ENCODE measurements around the gene COG5.

Gene COG5

DNA sequence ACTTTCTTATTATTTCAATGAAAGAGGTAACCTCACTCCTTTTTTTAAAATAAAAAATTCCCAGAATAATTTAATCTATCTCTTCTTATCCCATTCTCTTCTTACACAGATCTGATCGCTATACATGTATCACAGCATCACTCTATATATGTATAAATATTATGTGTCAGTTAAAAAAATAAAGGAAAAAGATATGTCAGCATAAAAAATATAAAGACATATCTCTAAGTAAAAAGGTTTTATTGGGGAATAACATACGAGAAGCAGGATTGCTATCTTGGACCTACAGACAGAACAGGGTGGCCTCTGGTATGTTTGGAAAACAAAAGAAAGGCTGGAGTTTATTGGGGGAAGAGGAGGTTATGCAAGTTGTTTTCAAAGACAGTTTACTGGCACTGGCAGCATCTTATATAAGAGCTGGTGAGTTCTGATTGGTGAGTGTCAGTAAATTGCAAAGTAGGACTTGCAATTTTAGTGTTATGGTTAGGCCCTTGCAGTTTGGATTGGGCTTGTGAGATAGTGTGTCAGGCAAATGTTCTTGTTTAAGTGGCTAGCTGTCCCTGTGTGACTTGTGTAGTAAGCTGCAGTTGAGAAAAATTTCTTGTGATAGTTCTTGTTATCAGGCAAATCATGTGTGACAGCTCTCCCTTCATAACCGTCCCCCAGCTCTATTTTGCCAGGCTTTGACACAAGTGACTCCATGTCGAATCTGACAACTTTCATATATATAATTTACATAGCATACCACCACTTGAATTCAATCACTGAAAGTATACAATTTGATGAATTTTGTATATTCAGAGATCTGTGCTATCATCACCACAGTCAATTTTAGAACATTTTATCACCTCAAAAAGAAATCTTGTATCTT lies 276.7 kb downstream of the COG5 start:
- H3K4me3 ChIP-seq (ENCODE audit: low read depth, low read length): no peak overlapping the region
- in situ Hi-C loops (cut with HindIII; ENCODE audit: low sequenced_read_pairs): no loop called here
- no peak for DNase-seq (ENCODE audit: low read depth)
- TF ChIP-seq, protein P1, sequence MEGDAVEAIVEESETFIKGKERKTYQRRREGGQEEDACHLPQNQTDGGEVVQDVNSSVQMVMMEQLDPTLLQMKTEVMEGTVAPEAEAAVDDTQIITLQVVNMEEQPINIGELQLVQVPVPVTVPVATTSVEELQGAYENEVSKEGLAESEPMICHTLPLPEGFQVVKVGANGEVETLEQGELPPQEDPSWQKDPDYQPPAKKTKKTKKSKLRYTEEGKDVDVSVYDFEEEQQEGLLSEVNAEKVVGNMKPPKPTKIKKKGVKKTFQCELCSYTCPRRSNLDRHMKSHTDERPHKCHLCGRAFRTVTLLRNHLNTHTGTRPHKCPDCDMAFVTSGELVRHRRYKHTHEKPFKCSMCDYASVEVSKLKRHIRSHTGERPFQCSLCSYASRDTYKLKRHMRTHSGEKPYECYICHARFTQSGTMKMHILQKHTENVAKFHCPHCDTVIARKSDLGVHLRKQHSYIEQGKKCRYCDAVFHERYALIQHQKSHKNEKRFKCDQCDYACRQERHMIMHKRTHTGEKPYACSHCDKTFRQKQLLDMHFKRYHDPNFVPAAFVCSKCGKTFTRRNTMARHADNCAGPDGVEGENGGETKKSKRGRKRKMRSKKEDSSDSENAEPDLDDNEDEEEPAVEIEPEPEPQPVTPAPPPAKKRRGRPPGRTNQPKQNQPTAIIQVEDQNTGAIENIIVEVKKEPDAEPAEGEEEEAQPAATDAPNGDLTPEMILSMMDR (IDR thresholded peaks at IDR 0.05; ENCODE audit: low read depth, low read length, missing control alignments): no peak

DNA sequence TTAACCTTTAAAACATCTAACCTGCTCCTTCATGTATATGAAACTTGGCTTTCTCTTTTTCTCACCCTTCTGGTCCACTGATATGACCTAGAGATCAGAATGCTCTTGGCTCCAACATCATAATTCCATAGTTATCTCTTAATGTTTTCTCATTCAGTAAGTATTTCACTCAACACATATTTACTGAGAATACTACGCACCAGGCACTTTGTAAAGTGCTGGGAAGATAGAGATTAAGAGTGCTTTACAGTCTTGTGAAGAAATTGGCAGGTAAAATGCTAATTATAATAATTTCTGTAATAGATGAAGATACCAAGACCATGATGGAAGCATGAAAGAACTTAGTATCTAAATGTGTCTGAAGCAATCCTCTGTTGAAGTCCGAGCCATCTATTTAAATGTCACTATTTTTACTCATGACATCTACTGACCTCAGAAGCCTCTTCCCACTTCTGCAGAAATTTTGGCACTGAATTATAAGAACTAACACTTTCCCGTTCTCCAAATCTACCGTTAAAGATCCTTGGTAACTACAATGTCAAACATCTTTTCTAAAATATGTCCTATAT lies 278.7 kb downstream of the COG5 start:
- in situ Hi-C loops (cut with HindIII; ENCODE audit: low sequenced_read_pairs): no loop called here
- DNase-seq (ENCODE audit: low read depth): no peak
- TF ChIP-seq, protein P1 (IDR thresholded peaks at IDR 0.05; ENCODE audit: low read depth, low read length, missing control alignments): no peak
- no peak overlapping the region for H3K4me3 ChIP-seq (ENCODE audit: low read depth, low read length)

DNA sequence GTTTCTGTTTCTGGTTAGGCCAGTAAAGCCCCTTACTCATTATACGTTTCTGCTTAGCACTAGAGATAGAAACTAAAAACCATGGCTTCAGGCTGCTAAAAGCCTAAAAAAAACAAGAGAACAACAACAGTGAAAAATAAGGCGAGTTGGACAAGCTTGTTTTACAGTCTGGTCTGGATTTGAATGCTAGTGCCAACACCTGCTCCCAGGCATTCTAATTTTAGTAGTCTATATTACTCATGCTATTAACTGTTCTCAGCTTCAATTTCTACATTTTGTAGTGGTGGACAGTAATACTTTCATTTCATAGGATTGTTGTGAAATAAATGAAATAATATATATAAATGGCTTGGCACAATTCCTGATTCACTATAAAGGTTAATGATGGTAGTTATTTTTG lies 286.4 kb downstream of the COG5 start:
- in situ Hi-C loops (cut with HindIII; ENCODE audit: low sequenced_read_pairs): no loop called here
- DNase-seq (ENCODE audit: low read depth): no peak
- H3K4me3 ChIP-seq (ENCODE audit: low read depth, low read length): no peak overlapping the region
- TF ChIP-seq, protein P1 (IDR thresholded peaks at IDR 0.05; ENCODE audit: low read depth, low read length, missing control alignments): no peak

DNA sequence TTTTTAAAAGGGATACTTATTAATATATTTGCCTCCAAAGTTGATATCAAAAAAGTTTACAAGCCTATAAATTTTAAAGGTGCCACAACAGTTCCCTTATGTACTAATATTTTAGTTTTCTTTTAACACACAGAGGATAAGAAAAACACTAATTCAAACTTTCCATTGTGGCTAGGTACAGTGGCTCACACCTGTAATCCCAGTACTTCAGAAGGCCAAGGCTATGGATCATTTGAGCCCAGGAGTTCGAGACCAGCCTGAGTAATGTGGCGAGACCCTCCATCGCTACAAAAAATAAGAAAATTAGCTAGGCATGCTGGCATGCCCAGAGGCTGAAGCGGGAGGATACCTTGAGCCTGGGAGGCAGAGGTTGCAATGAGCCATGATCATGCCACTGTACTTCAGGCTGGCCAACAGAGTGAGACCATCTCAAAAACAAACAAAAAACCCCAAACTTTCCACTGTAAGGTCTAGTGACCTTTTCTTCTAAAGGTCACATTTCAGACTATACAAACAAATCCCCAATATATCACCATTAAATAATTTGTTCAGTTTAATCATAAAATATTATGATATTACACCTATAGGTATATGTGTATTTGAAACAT lies 287.4 kb downstream of the COG5 start:
- TF ChIP-seq, protein P1 (IDR thresholded peaks at IDR 0.05; ENCODE audit: low read depth, low read length, missing control alignments): no peak
- no peak overlapping the region for H3K4me3 ChIP-seq (ENCODE audit: low read depth, low read length)
- in situ Hi-C loops (cut with HindIII; ENCODE audit: low sequenced_read_pairs): no loop called here
- no peak for DNase-seq (ENCODE audit: low read depth)

DNA sequence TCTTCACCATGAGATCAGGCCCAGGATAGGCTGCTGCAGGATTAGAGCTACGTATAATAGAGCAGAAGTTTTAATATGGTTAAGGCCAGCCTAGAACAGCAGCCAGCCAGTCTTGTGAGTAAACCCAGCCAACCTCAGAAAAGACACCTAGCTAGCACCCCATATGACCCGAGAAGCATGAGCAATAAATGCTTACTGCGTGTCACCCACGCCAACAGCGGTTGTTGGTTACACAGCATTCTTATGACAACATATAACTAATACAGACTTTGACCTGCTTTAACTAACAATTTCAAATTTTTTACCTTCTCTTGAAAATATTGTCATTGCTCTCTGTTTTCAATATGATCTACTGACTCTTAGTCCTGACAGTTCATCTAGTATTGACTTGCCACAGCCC lies 289.2 kb downstream of the COG5 start:
- no peak for DNase-seq (ENCODE audit: low read depth)
- in situ Hi-C loops (cut with HindIII; ENCODE audit: low sequenced_read_pairs): no loop called here
- TF ChIP-seq, protein P1 (IDR thresholded peaks at IDR 0.05; ENCODE audit: low read depth, low read length, missing control alignments): no peak
- H3K4me3 ChIP-seq (ENCODE audit: low read depth, low read length): no peak overlapping the region

DNA sequence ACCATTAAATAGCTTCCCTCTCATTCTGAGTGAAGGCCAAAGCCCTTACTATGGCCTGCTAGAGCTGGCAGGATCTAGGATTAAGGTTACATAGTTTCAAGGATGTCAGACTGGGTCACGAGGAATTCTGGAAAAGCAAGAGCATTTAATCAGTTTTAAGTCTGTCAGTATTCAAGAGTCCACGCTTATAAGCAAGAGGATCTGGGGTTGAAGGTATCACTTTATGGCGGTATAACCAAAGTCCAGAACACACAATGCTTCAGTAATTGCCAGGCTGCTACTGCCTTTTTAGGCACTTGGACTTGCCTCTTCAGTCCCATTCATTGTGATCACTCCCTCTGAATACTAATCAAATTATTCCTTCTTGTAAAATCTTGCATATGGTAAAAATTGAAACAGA lies 293.9 kb downstream of the COG5 start:
- no peak overlapping the region for H3K4me3 ChIP-seq (ENCODE audit: low read depth, low read length)
- TF ChIP-seq, protein P1 (IDR thresholded peaks at IDR 0.05; ENCODE audit: low read depth, low read length, missing control alignments): no peak
- in situ Hi-C loops (cut with HindIII; ENCODE audit: low sequenced_read_pairs): no loop called here
- no peak for DNase-seq (ENCODE audit: low read depth)
